ENCODE data around the gene ATF3. TPM values are rescaled to one million over a fixed set of nuclear protein-coding genes. Genes with fewer than 3 reads are reported as not detected.

Gene ATF3
- polyA plus RNA-seq, 3 donors from 2014 or later = 0.40 to 0.70 TPM; not detected in 1

GRCh38 chr1:212607206-212607912 is 1.2 kb upstream of the ATF3 start:
- H3K36me3 Mint-ChIP-seq = no peaks in the 10 kb centered on the region
- peaks cover 0 to 3% (median 0%) of the 10 kb centered on the region in 6 donors for H3K9me3 Mint-ChIP-seq
- H3K4me3 Mint-ChIP-seq = peak overlapping the region; percentile 98 to 99 (median 98)
- peak overlapping the region in 5 of 6 donors; percentile 57 to 91 (median 80) for H3K27ac Mint-ChIP-seq
- peak; percentile 28 to 53 (median 42) for DNase-seq
- peaks cover 19 to 20% of the 10 kb centered on the region in 2 donors for H3K4me1 Mint-ChIP-seq
- peaks cover 32 to 49% (median 46%) of the 10 kb centered on the region in 3 donors for H3K27me3 Mint-ChIP-seq (ENCODE audit: low read depth in 3 of 3)

GRCh38 chr1:212607913-212608391 is 609 bp upstream of the ATF3 start:
- peak; percentile 54 to 59 (median 57) for DNase-seq
- Mint-ChIP-seq H3K36me3 (no peaks in the 10 kb centered on the region), H3K27me3 (ENCODE audit: low read depth in 3 of 3) (peaks cover 32 to 46% (median 45%) of the 10 kb centered on the region in 3 donors), H3K4me3 (peak overlapping the region; percentile 98 to 99 (median 98)), H3K9me3 (peaks cover 0 to 3% (median 0%) of the 10 kb centered on the region in 6 donors), H3K4me1 (peaks cover 19 to 20% of the 10 kb centered on the region in 2 donors), H3K27ac (peak overlapping the region in 5 of 6 donors; percentile 57 to 96 (median 91))

GRCh38 chr1:212608959-212609700 is 569 bp downstream of the ATF3 start:
- H3K27ac Mint-ChIP-seq = peak overlapping the region; percentile 71 to 97 (median 92)
- DNase-seq = peak; percentile 67 to 74 (median 68)
- no peaks in the 10 kb centered on the region for H3K36me3 Mint-ChIP-seq
- H3K27me3 Mint-ChIP-seq (ENCODE audit: low read depth in 3 of 3) = peaks cover 34 to 42% (median 41%) of the 10 kb centered on the region in 3 donors
- peaks cover 0 to 3% (median 0%) of the 10 kb centered on the region in 6 donors for H3K9me3 Mint-ChIP-seq
- H3K4me3 Mint-ChIP-seq = peak overlapping the region; percentile 98 to 99 (median 98)
- H3K4me1 Mint-ChIP-seq = peaks cover 19 to 20% of the 10 kb centered on the region in 2 donors

DNA sequence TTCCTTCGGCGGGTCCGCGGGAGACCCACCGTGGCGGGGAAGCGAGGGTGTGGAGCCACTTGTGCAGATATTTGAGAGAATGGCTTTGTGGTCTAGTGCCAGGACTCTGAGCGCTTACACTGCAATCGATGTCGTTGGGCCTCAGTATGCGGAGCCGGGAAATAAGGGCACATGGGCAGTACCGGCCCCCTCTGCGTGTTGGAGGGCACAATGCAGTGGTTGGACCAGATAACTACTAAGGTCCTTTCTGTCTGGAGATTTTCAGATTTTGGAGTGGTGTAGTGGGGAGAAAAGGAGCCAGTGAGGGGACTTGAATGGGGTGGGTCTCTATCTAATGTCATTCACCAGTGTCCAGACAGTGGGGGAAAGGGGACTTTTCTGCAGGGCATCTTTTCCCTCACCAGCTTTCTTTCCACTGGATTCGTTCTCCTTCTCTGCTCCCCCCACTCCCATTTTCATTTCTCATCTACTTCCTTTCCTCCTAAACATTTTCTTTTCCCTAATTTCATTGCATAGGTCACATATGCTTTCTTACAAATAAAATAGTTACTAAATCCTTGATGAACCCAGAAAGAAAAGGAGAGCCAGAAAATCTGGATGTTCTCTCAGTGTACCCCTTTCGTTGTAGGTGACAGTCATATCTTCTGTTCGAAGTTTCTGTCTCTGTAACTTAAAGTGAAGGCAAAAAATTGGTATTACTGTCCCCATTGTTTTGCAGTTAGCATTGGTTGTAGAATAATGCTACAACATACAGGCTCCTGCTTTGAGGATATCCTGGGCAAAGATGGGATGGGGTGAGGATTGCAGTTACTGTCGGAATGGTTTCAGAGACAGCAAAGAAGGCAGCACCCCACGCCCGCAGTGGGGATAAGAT is 1.4 kb downstream of the ATF3 start:
- H3K27me3 Mint-ChIP-seq (ENCODE audit: low read depth in 3 of 3) = peaks cover 29 to 39% (median 37%) of the 10 kb centered on the region in 3 donors
- H3K4me1 Mint-ChIP-seq = peaks cover 19 to 20% of the 10 kb centered on the region in 2 donors
- DNase-seq = no peak
- H3K4me3 Mint-ChIP-seq = peak overlapping the region; percentile 73 to 98 (median 98)
- H3K27ac Mint-ChIP-seq = peak overlapping the region in 5 of 6 donors; percentile 1 to 81 (median 47)
- H3K36me3 Mint-ChIP-seq = no peaks in the 10 kb centered on the region
- H3K9me3 Mint-ChIP-seq = peaks cover 0 to 3% (median 0%) of the 10 kb centered on the region in 6 donors

DNA sequence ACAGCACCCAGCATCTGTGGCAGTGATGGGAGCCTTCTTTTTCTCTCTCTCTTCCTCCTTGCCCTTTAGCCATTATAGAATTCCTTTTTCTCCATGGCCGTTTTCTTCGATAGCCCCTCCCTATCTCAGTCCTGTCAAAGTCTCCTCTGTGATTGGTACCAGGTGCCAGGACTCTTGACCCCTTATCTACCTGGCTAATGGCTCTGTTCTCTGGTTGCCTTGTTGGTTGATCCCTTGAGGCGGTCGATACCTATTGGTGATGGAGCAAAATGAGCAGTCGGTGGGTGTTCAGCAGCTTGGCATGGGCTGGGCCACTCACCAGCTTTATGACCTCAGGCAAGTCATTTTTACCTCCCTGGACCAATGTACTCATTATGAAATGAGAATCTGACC is 2.0 kb downstream of the ATF3 start:
- no peak overlapping the region for H3K27ac Mint-ChIP-seq
- DNase-seq = no peak
- H3K27me3 Mint-ChIP-seq (ENCODE audit: low read depth in 3 of 3) = peaks cover 25 to 39% (median 35%) of the 10 kb centered on the region in 3 donors
- H3K4me1 Mint-ChIP-seq = peaks cover 19 to 20% of the 10 kb centered on the region in 2 donors
- H3K9me3 Mint-ChIP-seq = peaks cover 0 to 3% (median 0%) of the 10 kb centered on the region in 6 donors
- H3K36me3 Mint-ChIP-seq = no peaks in the 10 kb centered on the region
- H3K4me3 Mint-ChIP-seq = peak overlapping the region; percentile 42 to 98 (median 73)

- no peak for DNase-seq
- H3K27ac Mint-ChIP-seq = no peak overlapping the region
- peaks cover 19 to 20% of the 10 kb centered on the region in 2 donors for H3K4me1 Mint-ChIP-seq
- H3K27me3 Mint-ChIP-seq (ENCODE audit: low read depth in 3 of 3) = peaks cover 25 to 38% (median 29%) of the 10 kb centered on the region in 3 donors
- peak overlapping the region in 3 of 5 donors; percentile 73 to 98 (median 98) for H3K4me3 Mint-ChIP-seq
- H3K9me3 Mint-ChIP-seq = peaks cover 0 to 3% (median 0%) of the 10 kb centered on the region in 6 donors
- H3K36me3 Mint-ChIP-seq = peaks cover 0 to 5% (median 0%) of the 10 kb centered on the region in 3 donors
Observed at GRCh38 chr1:212611000-212611948, 2.7 kb downstream of the ATF3 start.

DNA sequence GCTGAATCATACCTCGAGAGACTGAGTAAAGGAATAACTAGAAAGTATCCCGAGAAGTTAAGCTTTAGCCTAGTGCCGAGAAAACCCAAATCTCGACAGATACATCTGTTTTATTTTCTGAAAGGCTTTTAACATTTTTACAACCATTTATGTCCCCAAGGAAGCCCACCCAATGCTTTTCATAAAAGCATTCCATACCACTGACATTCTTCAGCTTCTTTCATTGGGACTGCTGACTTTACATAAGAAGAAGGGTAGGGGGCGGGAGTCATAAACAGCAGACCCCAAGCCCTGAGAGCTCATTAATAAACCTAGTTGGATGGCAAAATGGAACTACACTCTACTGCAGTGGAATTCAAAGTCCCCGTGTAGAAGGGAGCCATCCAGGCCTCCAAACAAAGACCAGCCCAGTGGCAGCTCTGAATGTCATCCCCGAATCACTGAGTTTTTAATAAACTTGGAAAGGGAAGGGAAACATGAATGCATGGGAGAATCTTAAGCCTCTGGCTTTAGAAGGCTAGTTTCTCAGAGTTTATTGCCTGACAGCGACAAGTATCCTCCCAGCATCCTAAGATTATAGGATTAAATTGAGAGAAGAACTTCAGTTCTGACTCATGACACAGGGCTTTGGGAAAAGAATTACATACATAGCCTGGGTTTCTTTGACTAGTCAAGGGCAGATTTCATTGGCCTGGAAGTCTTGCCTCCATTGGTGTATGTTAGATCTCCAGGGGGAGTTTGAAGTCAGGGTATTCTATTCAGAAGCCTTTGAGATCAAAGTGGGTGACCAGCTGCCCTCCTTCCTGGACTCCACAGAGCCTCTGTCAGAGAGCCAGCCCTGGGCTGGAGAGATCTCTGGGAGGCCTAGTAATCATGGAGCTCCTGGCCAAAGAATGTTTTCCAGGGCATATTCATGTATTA is 3.7 kb downstream of the ATF3 start:
- peaks cover 21 to 30% (median 21%) of the 10 kb centered on the region in 3 donors for H3K27me3 Mint-ChIP-seq (ENCODE audit: low read depth in 3 of 3)

DNA sequence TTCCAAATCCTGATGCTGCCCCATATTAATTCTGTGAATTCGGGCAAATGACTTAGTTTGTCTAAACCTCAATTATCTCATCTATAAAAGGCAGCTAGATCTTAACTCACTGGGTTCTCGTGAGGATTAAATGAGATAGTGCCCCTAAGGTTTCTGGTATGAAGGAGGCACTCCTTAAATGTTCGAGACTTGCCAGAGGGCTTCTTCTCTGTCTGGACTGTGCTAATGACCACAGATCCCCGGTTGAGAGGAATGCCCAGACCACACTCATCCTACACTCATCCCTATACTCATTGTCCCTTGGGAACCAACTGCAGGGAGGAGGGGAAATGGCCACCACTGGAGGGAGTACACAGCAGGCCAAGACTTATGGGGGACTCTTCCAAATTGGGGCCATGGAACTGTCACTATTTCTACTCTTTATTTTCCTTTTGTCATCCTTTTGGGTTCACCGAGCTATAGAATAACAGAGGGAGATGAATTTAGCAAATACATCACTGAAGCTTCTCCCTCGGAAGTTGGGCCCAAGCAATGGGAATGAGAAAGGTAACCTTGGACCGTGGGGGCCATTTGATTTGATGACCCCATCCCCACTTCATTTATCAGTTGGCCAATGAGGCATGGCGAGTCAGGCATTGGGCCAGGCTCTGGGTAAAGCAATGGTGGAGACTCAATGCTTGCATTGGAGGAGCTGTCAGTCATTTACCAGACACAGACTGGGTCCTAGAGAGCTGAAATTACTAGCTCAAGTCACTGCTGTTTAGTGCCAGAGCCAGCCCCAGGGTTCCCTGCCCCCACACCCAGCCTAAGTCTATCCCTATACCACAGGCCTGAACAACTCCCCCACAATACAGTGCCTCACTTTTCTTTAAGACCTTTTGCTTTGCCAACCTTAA is 5.1 kb downstream of the ATF3 start:
- H3K9me3 Mint-ChIP-seq = peaks cover 0 to 3% (median 0%) of the 10 kb centered on the region in 6 donors
- H3K36me3 Mint-ChIP-seq = peaks cover 0 to 9% (median 3%) of the 10 kb centered on the region in 3 donors
- H3K27ac Mint-ChIP-seq = no peak overlapping the region
- peaks cover 12 to 21% (median 12%) of the 10 kb centered on the region in 3 donors for H3K27me3 Mint-ChIP-seq (ENCODE audit: low read depth in 3 of 3)
- no peak overlapping the region for H3K4me3 Mint-ChIP-seq
- H3K4me1 Mint-ChIP-seq = peaks cover 7 to 9% of the 10 kb centered on the region in 2 donors
- no peak for DNase-seq

More for the DNA sequence above, 3.7 kb downstream of the ATF3 start:
- Mint-ChIP-seq H3K36me3 (peaks cover 0 to 5% (median 0%) of the 10 kb centered on the region in 3 donors), H3K4me1 (peaks cover 14 to 16% of the 10 kb centered on the region in 2 donors), H3K27ac (no peak overlapping the region), H3K4me3 (no peak overlapping the region), H3K9me3 (peaks cover 0 to 3% (median 0%) of the 10 kb centered on the region in 6 donors)
- DNase-seq = no peak

DNA sequence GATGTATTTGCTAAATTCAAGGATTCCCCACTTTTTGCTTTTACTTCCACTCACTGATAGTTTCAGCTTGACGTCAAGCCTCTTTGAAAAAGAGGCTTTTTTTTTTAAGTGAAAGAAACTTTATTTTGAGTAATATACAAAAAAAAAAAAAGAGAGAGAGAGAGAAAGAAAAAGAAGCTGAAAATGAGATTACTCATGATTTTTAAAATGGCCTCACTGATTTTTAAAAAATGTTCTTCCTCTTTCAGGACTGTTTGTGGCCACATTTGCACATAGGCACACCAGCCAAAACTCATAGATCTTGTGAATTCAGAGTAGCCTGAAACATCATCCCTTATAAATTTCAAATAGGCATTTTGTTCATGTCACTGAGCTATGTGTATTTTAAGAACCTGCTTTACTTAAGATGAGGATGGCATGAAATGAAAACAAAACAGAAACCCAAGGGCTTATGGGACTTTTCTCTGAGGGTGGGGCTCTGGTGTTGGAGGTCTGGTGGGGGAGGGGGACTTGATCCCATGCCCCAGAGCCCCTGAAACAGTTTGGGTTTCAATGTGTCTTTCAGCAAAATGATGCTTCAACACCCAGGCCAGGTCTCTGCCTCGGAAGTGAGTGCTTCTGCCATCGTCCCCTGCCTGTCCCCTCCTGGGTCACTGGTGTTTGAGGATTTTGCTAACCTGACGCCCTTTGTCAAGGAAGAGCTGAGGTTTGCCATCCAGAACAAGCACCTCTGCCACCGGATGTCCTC is 6.1 kb downstream of the ATF3 start:
- no peak overlapping the region for H3K4me3 Mint-ChIP-seq
- peaks cover 9 to 17% (median 10%) of the 10 kb centered on the region in 3 donors for H3K27me3 Mint-ChIP-seq (ENCODE audit: low read depth in 3 of 3)
- H3K9me3 Mint-ChIP-seq = peaks cover 0 to 3% (median 0%) of the 10 kb centered on the region in 6 donors
- H3K4me1 Mint-ChIP-seq = peaks cover 6 to 7% of the 10 kb centered on the region in 2 donors
- no peak for DNase-seq
- H3K36me3 Mint-ChIP-seq = peaks cover 0 to 13% (median 3%) of the 10 kb centered on the region in 3 donors
- no peak overlapping the region for H3K27ac Mint-ChIP-seq

DNA sequence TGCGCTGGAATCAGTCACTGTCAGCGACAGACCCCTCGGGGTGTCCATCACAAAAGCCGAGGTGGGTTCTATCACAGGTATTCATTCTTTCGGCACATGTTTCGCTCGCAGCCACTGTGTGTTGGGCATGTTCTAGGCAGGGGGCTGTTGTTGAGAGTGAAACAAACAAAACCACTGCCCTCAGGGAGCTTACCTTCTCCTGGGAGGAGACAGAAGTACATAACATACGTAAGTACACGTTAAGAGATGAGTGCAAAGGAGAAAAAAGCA is 6.6 kb downstream of the ATF3 start:
- H3K36me3 Mint-ChIP-seq = peaks cover 0 to 13% (median 3%) of the 10 kb centered on the region in 3 donors
- peaks cover 1 to 2% of the 10 kb centered on the region in 2 donors for H3K4me1 Mint-ChIP-seq
- no peak overlapping the region for H3K4me3 Mint-ChIP-seq
- H3K9me3 Mint-ChIP-seq = no peaks in the 10 kb centered on the region
- H3K27ac Mint-ChIP-seq = no peak overlapping the region
- H3K27me3 Mint-ChIP-seq (ENCODE audit: low read depth in 3 of 3) = peaks cover 4 to 14% (median 10%) of the 10 kb centered on the region in 3 donors
- no peak for DNase-seq
